Testis (tissue), 3 donors: Measurements from ENCODE around the gene HSD17B3. TPM values are rescaled to one million over a fixed set of nuclear protein-coding genes. Genes with fewer than 3 reads are reported as not detected.

Source experiments
- DNase-seq: peaks from one replicate; pipeline ENCODE4 v3.0.0-alpha.2; 2019
- H3K27ac ChIP-seq, 2 donors: fragments of 200-600 bp; sonication (generic); one replicate each; pipeline ENCODE4 v1.5.1; 2019
- H3K27me3 ChIP-seq: fragments of 200-600 bp; sonication (generic); one replicate; pipeline ENCODE4 v1.5.1; 2019
- H3K36me3 ChIP-seq: fragments of 200-600 bp; sonication (generic); one replicate; pipeline ENCODE4 v1.5.1; 2017; ENCODE audit warnings: low read depth; ENCODE audit errors: missing control alignments
- H3K4me1 ChIP-seq: fragments of 200-600 bp; sonication (generic); one replicate; pipeline ENCODE4 v1.5.1; 2019
- H3K4me3 ChIP-seq, 2 donors: fragments of 200-600 bp; sonication (generic); one replicate each; pipeline ENCODE4 v1.5.1; 2017 to 2019
- H3K9me3 ChIP-seq: fragments of 200-600 bp; sonication (generic); one replicate; pipeline ENCODE4 v1.5.1; 2017
- CTCF ChIP-seq, 3 experiments: fragments of 450-650 bp in 2 of 3; fragments of 200-600 bp in 1 of 3; sonication (generic) in 1 of 3; IDR thresholded peaks; one replicate each; pipeline ENCODE4 v1.5.1; 2016 to 2019; ENCODE audit warnings: antibody characterized with exemption in 3 of 3, mild to moderate bottlenecking in 2 of 3, moderate library complexity in 1 of 3
- POLR2A ChIP-seq: fragments of 450-650 bp; IDR thresholded peaks from one replicate; pipeline ENCODE4 v1.6.1; 2017; ENCODE audit warnings: antibody characterized with exemption, mild to moderate bottlenecking, moderate library complexity
- WGBS, 2 donors: methylation state at CpG; one replicate each; pipeline ENCODE4 v1.1.5; 2018; 5-methylcytosine and 5-hydroxymethylcytosine counted together
- intact Hi-C: fragments of 100-400 bp; cut with DNase I; formaldehyde crosslinking; loops from one replicate; pipeline ENCODE4 v1.15.1; 2023; ENCODE audit warnings: low total_unique reads
- polyA plus RNA-seq: library from polyadenylated mRNA; stranded (reverse); fragments of 350-450 nt; fragmentation: Illumina TruSeq; extraction: RNeasy Lipid Tissue Mini Kit (QIAGEN cat#74804); gene quantifications from one replicate; pipeline ENCODE4 v1.2.3, GENCODE V29; 2014; ENCODE audit warnings: low read depth, low replicate concordance; ENCODE audit not compliant: insufficient read depth
- total RNA-seq, 2 donors: library from RNA; depleted of rRNA; stranded (reverse); fragments of >200 nt; gene quantifications; one replicate each; pipeline ENCODE4 v1.2.3, GENCODE V29; 2016

Gene HSD17B3
- total and polyA plus RNA-seq, 3 donors from 2014 or later, result 103 to 159 (median 104) TPM

- Histone ChIP-seq H3K4me3 (no peak overlapping the region), H3K4me1 (no peaks in the 10 kb centered on the region), H3K27me3 (no peaks in the 10 kb centered on the region), H3K36me3 (no peaks in the 10 kb centered on the region), H3K9me3 (no peaks in the 10 kb centered on the region), H3K27ac (no peak overlapping the region)
- 97% methylated on average over 3 of the region's 3 CpGs for WGBS, 2 donors
- DNase-seq, result no peak
- TF ChIP-seq CTCF (IDR thresholded peaks at IDR 0.05), result no peak
- TF ChIP-seq POLR2A, result no peak
- intact Hi-C loops, result no loop called here
These were observed 36.3 kb upstream of the HSD17B3 start for GRCh38 chr9:96338299-96338698.

DNA sequence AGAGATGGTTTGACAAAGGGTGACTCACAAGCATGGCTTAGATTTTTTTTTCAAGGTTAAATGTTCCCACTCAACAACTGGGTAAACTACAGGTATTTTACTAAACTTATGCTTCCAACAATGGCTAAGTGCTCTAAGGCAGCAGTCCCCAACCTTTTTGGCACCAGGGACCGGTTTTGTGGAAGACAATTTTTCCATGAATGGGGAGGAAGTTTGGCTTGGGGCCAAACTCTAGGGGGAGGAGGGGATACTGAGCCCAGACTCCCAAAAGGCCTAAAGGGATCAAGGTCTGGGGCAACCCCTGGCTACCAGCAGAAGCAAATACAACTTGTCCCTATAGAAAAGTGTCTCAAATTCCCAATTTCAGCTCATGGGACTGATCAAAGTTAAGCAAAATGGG is 32.0 kb upstream of the HSD17B3 start:
- no peak for TF ChIP-seq CTCF (IDR thresholded peaks at IDR 0.05)
- no peak for TF ChIP-seq POLR2A
- Histone ChIP-seq H3K27ac (no peak overlapping the region), H3K27me3 (no peaks in the 10 kb centered on the region), H3K36me3 (no peaks in the 10 kb centered on the region), H3K4me3 (no peak overlapping the region), H3K9me3 (no peaks in the 10 kb centered on the region), H3K4me1 (no peaks in the 10 kb centered on the region)
- intact Hi-C loops, result no loop called here
- 67 to 75% methylated on average over 1 of the region's 1 CpG for WGBS, 2 donors
- DNase-seq, result no peak

DNA sequence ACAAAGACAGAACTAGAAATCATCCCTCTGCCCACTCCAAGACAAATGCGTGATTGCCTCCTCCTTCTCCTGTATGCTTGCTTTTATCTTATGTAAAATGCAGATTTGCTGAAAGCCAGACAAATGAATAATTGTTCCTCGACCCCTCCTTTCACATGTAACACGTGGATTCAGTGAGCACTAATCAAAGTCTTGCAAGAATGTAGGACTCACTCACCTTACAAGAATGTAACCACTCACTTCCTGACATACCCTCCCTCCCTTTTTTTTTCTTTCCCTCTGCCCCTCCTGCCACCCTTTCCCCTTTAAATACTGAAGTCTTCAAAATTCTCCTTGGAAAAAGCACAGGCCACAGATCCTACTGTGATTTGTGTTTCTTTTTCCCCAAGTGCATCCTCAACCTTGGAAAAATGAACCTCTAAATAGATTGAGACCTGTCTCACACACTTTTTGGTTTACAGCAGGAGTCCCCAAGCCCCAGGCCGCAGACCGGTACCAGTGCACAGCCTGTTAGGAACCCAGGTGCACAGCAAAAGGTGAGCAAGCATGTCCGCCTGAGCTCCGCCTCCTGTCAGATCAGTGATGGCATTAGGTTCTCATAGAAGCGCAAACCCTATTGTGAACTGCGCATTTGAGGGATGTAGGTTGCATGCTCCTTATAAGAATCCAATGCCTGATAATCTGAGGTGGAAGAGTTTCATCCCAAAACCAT is 29.4 kb upstream of the HSD17B3 start:
- H3K27ac ChIP-seq, result no peak overlapping the region
- no peak for DNase-seq
- H3K36me3 ChIP-seq, result no peaks in the 10 kb centered on the region
- 73 to 86% methylated on average over 9 of the region's 9 CpGs for WGBS, 2 donors
- TF ChIP-seq POLR2A (no peak), CTCF (IDR thresholded peaks at IDR 0.05) (no peak)
- intact Hi-C loops, result no loop called here
- H3K4me1 ChIP-seq, result no peaks in the 10 kb centered on the region
- no peaks in the 10 kb centered on the region for H3K9me3 ChIP-seq
- no peak overlapping the region for H3K4me3 ChIP-seq
- H3K27me3 ChIP-seq, result no peaks in the 10 kb centered on the region

GRCh38 chr9:96327694-96328352 is 25.8 kb upstream of the HSD17B3 start:
- no peak overlapping the region for H3K4me3 ChIP-seq
- no peaks in the 10 kb centered on the region for H3K27me3 ChIP-seq
- WGBS, 2 donors, result 44 to 45% methylated on average over 1 of the region's 1 CpG
- intact Hi-C loops, result loop anchor here (10.0 kb wide), 1 partner anchor 337 kb away; no protein-coding TSS in a partner anchor
- no peaks in the 10 kb centered on the region for H3K36me3 ChIP-seq
- TF ChIP-seq CTCF (IDR thresholded peaks at IDR 0.05) (peak; percentile 75 to 85 (median 79)), POLR2A (no peak)
- no peaks in the 10 kb centered on the region for H3K4me1 ChIP-seq
- H3K27ac ChIP-seq, result no peak overlapping the region
- H3K9me3 ChIP-seq, result no peaks in the 10 kb centered on the region
- peak; percentile 65 for DNase-seq
